Activated CD4-positive, alpha-beta T cell treated with anti-CD3 and anti-CD28 coated beads for 48 hours (primary cell): ENCODE results near the gene CIAO2A.
"Not testable (repeated sequence)": the region's sequence is repeated elsewhere in the genome, so short reads cannot be mapped to it uniquely, and the experiment has no call there.

ENCODE experiments used
- DNase-seq: peaks from one replicate; pipeline ENCODE4 v3.0.0-alpha.2; 2020

The CIAO2A gene

DNA sequence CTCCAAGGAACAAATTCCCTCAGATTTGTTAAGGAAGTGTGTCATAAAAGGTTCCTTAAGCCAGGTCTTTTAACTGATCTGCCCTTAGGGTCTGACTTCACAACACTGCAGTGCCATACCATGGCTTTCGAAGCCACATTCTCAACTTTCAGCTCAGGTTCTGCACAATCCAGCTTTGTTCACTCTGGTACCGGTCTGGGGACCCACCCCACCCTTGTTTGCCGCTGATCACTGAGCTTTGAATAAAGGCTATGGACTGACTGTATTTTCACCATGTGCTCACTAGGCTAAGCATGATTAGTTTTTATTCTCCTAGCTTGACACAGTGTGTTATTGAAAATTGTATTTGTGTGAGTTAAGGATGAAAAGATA lies 18.0 kb upstream of the CIAO2A start:
- DNase-seq, result no peak

- no peak for DNase-seq
Measured at GRCh38 chr15:64110950-64111678, 17.5 kb upstream of the CIAO2A start.

DNA sequence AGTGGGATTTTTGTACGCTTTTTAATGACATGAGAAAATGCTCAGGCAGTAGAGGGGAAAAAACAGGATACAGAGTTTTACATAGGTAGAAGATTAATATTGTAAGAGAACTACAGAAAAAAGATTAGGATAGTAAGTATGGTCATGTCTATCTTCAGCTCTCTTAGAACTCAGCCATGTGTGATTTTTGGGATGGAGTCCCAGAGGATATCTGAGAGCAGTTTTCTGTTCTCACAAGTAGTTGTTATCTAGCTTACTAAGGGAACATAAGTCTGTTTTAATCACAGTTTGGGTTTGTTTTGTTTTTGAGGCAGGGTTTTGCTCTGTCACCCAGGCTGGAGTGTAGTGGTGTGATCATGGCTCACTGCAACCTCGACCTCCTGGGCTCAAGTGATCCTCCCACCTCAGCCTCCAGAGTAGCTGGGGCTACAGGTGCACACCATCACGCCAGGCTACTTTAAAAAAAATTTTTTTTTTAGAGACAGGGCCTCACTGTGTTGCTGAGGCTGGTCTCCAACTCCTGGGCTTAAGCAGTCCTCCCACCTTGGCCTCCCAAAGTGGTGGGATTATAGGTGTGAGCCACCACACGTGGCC lies 16.6 kb upstream of the CIAO2A start:
- not testable (repeated sequence) for DNase-seq

- DNase-seq, result no peak
Measured at GRCh38 chr15:64107337-64107736, 13.7 kb upstream of the CIAO2A start.

GRCh38 chr15:64105113-64105704 lies 11.6 kb upstream of the CIAO2A start:
- DNase-seq, result no peak

GRCh38 chr15:64102497-64102896 lies 8.9 kb upstream of the CIAO2A start:
- DNase-seq, result no peak

GRCh38 chr15:64100958-64101357 lies 7.3 kb upstream of the CIAO2A start:
- no peak for DNase-seq

DNA sequence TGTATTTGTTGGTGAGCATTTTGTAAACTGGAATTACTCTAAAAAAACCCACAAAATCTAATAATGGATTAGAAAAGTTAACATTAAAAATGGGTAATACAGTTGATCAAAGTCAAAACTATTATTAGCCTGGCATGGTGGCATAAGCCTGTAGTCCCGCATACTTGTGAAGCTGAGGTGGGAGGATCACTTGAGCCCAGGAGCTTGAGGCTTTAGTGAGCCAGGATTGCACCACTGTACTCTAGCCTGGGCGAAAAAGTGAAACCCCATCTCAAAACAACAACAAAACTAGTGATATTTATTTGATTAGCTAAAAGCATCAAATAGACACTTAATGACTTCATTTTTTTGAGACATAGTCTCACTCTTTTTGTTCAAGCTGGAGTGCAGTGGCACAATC lies 5.7 kb upstream of the CIAO2A start:
- DNase-seq, result no peak

GRCh38 chr15:64096668-64097384 lies 3.2 kb upstream of the CIAO2A start:
- DNase-seq, result no peak

- peak; percentile 98 for DNase-seq
Measured at GRCh38 chr15:64095795-64096667, 2.4 kb upstream of the CIAO2A start, which contains the start of gene SNX1. TSS of gene SNX1 (plus strand) at chr15:64095982. CDS start at chr15:64096014, 32 bp downstream.

DNA sequence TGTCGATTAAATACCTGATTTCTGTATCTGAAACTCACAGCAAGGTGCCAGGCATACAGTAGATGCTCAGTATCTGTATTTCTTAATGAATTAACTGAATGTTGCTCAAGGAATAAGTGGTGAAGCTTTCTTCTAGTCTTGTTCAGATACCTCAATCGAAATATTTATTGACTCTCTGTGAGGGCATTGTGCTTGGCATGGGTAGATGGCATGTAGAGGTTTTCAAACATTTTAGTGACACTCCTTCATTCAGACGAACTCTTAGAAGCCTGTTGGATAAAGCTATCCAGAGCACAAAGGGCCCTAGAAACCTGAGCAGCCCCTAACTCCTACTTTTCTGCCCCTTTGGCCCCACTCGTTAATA lies 1.8 kb upstream of the CIAO2A start:
- no peak for DNase-seq

DNA sequence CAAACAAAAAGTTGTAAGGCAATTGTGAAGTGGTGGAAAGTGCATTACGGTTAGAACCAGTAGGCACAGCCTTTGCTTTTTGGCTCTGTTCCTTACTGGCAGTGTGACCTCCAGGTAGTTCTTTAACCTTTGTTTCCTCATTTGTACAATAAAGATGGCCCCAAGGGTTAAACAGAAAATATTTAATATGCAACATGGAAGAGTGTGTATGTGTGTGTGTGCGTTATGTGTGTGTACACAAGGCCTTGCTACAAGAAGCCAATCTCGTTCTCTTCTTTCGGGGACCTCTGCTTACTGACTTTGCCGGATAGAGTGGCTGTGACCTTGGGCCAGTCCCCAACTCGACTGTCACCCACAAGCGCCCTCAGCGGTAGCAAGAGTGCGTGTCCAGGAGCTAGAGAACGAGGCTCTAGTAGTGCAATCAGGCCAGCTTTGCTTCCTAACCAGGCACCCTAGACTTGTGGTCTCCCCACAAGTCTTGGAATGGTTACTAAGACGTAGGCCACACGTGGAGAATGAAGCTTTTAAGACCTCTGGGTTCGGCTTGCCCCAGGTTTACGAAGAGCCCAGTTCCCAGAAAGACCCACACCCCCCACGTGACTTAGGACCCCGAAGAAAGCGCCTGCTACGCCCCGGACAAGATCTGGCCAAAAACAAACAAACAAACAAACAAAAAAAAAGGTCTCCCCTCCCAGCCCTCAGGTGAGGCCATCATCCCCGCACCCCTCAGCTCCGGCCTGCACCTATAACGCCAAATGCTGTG lies 593 bp downstream of the CIAO2A start:
- DNase-seq, result peak; percentile 57

DNA sequence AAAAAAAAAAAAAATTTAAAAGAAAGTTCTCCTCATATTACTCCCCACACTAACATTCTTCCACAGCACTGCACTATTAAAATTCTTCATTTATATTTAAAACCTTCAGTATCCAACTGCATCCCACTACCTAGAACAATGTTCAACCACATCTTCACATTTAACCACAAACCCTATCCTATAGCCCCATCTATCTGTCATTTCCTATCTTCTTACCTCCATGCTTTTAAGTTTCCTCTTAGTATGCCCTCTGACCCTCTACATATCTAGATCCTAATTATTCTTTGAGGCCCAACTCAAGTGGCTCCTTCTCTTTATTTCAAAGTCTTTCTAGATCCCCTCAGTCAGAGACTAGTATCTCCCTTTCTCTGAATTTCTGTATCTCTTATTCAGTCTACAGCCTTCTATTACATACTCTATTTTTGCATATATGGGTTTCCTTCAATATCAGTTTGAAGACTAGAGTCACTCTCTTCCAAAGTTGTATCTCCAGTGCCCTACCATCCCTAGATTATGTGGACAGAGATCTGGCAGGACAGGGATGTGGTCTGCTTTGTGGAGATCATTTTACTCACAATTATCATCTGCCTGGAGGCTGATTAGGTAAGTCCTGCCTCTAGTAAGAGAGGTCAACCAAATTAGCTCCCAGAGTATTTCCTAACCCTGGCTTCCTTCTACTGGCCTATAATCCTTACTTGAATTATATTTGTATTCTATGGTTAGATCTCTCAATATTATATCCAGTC lies 1.4 kb downstream of the CIAO2A start:
- no peak for DNase-seq

- no peak for DNase-seq
Measured at GRCh38 chr15:64090527-64090926, 3.1 kb downstream of the CIAO2A start.

DNA sequence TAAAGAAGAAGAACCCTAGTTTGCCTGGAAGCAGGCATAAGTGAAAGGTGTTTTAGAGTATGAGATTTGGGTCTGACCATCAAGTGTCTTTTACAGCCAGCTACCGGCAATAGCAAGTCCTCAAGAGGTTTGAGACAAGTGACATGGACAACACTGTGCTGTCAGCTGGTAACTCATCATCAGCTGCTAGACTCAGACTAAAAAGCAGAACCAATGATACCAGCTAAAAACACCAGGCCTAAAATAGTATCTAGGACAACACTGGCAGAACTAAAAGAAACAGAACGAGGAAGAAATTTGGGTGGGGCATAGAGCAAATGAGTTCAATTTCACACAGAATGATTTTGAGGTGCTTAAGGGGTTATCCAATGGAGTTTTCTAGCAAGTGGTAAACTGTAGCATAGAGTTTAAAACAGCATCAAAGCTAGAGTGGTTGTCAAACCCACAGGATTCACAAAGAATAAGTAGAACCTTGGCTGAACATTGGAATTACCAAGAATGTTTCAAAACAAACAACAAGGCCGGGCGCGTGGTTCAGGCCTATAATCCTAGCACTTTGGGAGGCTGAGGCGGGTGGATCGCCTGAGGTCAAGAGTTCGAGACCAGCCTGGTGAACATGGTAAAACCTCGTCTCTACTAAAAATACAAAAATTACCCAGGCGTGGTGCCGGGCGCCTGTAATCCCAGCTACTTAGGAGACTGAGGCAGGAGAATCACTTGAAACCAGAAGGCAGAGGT lies 3.9 kb downstream of the CIAO2A start:
- no peak for DNase-seq

GRCh38 chr15:64082757-64083156 lies 10.9 kb downstream of the CIAO2A start:
- no peak for DNase-seq

DNA sequence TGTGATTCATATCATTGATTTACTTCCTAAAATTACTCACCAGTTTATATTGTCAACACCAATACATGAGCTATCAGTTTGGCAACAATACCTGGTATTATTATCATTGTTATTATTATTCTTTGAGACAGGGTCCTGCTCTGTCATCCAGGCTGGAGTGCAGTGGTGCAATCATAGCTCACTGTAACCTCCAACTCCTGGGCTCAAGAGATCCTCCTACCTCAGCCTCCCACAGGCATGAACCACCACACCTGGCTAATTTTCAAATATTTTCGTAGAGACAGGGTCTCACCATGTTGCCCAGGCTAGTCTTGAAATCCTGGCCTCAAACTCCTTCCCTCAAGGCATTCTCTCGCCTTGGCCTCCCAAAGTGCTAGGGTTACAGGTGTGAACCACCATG lies 20.1 kb downstream of the CIAO2A start:
- not testable (repeated sequence) for DNase-seq

DNA sequence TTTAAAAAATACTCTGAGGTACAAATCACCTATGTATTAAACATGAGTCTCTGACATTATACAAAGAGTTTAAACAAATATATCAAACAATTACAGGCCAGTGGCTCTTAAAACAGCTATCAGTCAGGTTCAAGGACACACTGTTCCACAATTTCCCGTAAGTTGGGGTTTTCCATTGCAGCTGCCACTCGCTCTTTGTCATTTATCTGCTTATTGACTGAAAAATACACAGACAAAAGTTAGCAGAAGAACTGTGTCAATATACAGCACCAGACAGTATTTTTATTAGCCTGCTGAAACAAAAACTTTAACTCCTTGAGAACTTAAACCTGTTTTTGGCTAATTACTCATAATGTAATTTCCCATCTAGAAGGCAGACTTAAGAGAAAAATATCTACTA lies 20.8 kb downstream of the CIAO2A start:
- DNase-seq, result no peak

GRCh38 chr15:64071931-64072765 lies 21.5 kb downstream of the CIAO2A start:
- no peak for DNase-seq
